Measurements from ENCODE around the gene NR3C1. TPM values are rescaled to one million over a fixed set of nuclear protein-coding genes. Genes with fewer than 3 reads are reported as not detected.
"Not testable (repeated sequence)": the region's sequence is repeated elsewhere in the genome, so short reads cannot be mapped to it uniquely, and the experiment has no call there.

The NR3C1 gene
- total RNA-seq, 2 experiments from 2014 or later, result 54.9 to 55.5 TPM

GRCh38 chr5:143322931-143323630 is 80.4 kb downstream of the NR3C1 start:
- DNase-seq; ATAC-seq; H3K27ac Mint-ChIP-seq; H3K27me3 Mint-ChIP-seq (ENCODE audit: low read depth); H3K4me3 Mint-ChIP-seq; POLR2A ChIA-PET; CTCF ChIA-PET: not testable (repeated sequence)
- Mint-ChIP-seq H3K9me3 (ENCODE audit: insufficient read depth) (peaks cover 17% of the 10 kb centered on the region), H3K4me1 (ENCODE audit: low read depth) (peaks cover 29% of the 10 kb centered on the region), H3K36me3 (ENCODE audit: low read depth) (peaks cover 57% of the 10 kb centered on the region)

GRCh38 chr5:143322176-143322575 is 81.3 kb downstream of the NR3C1 start:
- H3K4me1 Mint-ChIP-seq (ENCODE audit: low read depth), result peaks cover 29% of the 10 kb centered on the region

GRCh38 chr5:143319437-143320227 is 83.9 kb downstream of the NR3C1 start:
- DNase-seq (no peak), ATAC-seq (no peak)
- peaks cover under 1% of the 10 kb centered on the region for H3K9me3 Mint-ChIP-seq (ENCODE audit: insufficient read depth)
- POLR2A ChIA-PET, result no interaction called here
- H3K36me3 Mint-ChIP-seq (ENCODE audit: low read depth), result peaks cover 47% of the 10 kb centered on the region
- no peak overlapping the region for H3K27ac Mint-ChIP-seq
- H3K4me3 Mint-ChIP-seq, result no peak overlapping the region
- H3K27me3 Mint-ChIP-seq (ENCODE audit: low read depth), result no peaks in the 10 kb centered on the region
- CTCF ChIA-PET, result interaction anchor here (0.6 kb wide), 1 partner anchor 78 kb away, joined by 3 read pairs; no protein-coding TSS in a partner anchor
- peaks cover 25% of the 10 kb centered on the region for H3K4me1 Mint-ChIP-seq (ENCODE audit: low read depth)

More at GRCh38 chr5:143322176-143322575, 81.3 kb downstream of the NR3C1 start:
- ATAC-seq (no peak), DNase-seq (no peak)
- CTCF ChIA-PET, result no interaction called here
- H3K27ac Mint-ChIP-seq, result no peak overlapping the region
- H3K4me3 Mint-ChIP-seq, result no peak overlapping the region
- POLR2A ChIA-PET, result no interaction called here
- no peaks in the 10 kb centered on the region for H3K27me3 Mint-ChIP-seq (ENCODE audit: low read depth)
- H3K9me3 Mint-ChIP-seq (ENCODE audit: insufficient read depth), result peaks cover 11% of the 10 kb centered on the region
- H3K36me3 Mint-ChIP-seq (ENCODE audit: low read depth), result peaks cover 54% of the 10 kb centered on the region

- H3K4me3 Mint-ChIP-seq, result no peak overlapping the region
- ChIA-PET POLR2A (no interaction called here), CTCF (no interaction called here)
- no peaks in the 10 kb centered on the region for H3K9me3 Mint-ChIP-seq (ENCODE audit: insufficient read depth)
- no peaks in the 10 kb centered on the region for H3K27me3 Mint-ChIP-seq (ENCODE audit: low read depth)
- peaks cover 21% of the 10 kb centered on the region for H3K4me1 Mint-ChIP-seq (ENCODE audit: low read depth)
- ATAC-seq, result no peak
- H3K27ac Mint-ChIP-seq, result no peak overlapping the region
- H3K36me3 Mint-ChIP-seq (ENCODE audit: low read depth), result peaks cover 42% of the 10 kb centered on the region
- no peak for DNase-seq
These were observed 84.7 kb downstream of the NR3C1 start for GRCh38 chr5:143318833-143319232.

- Mint-ChIP-seq H3K4me1 (ENCODE audit: low read depth) (peaks cover 21% of the 10 kb centered on the region), H3K4me3 (no peak overlapping the region), H3K36me3 (ENCODE audit: low read depth) (peaks cover 43% of the 10 kb centered on the region), H3K27me3 (ENCODE audit: low read depth) (no peaks in the 10 kb centered on the region), H3K9me3 (ENCODE audit: insufficient read depth) (no peaks in the 10 kb centered on the region), H3K27ac (no peak overlapping the region)
- CTCF ChIA-PET, result no interaction called here
- POLR2A ChIA-PET, result no interaction called here
- no peak for ATAC-seq
- DNase-seq, result no peak
These were observed 85.2 kb downstream of the NR3C1 start for GRCh38 chr5:143318270-143318669.

- Mint-ChIP-seq H3K27me3 (ENCODE audit: low read depth) (no peaks in the 10 kb centered on the region), H3K4me1 (ENCODE audit: low read depth) (peaks cover 10% of the 10 kb centered on the region), H3K4me3 (no peak overlapping the region), H3K36me3 (ENCODE audit: low read depth) (peaks cover 41% of the 10 kb centered on the region), H3K27ac (no peak overlapping the region), H3K9me3 (ENCODE audit: insufficient read depth) (no peaks in the 10 kb centered on the region)
- ATAC-seq, result no peak
- ChIA-PET POLR2A (no interaction called here), CTCF (no interaction called here)
- no peak for DNase-seq
These were observed 86.4 kb downstream of the NR3C1 start for GRCh38 chr5:143316844-143317631.

GRCh38 chr5:143316337-143316736 is 87.1 kb downstream of the NR3C1 start:
- CTCF ChIA-PET, result no interaction called here
- DNase-seq (no peak), ATAC-seq (no peak)
- H3K36me3 Mint-ChIP-seq (ENCODE audit: low read depth), result peaks cover 44% of the 10 kb centered on the region
- H3K27ac Mint-ChIP-seq, result no peak overlapping the region
- no peak overlapping the region for H3K4me3 Mint-ChIP-seq
- POLR2A ChIA-PET, result no interaction called here
- peaks cover 10% of the 10 kb centered on the region for H3K4me1 Mint-ChIP-seq (ENCODE audit: low read depth)
- H3K9me3 Mint-ChIP-seq (ENCODE audit: insufficient read depth), result no peaks in the 10 kb centered on the region
- no peaks in the 10 kb centered on the region for H3K27me3 Mint-ChIP-seq (ENCODE audit: low read depth)

- DNase-seq, result no peak
- ATAC-seq, result no peak
- peaks cover 10% of the 10 kb centered on the region for H3K4me1 Mint-ChIP-seq (ENCODE audit: low read depth)
- ChIA-PET CTCF (no interaction called here), POLR2A (no interaction called here)
- H3K4me3 Mint-ChIP-seq, result no peak overlapping the region
- H3K27ac Mint-ChIP-seq, result no peak overlapping the region
- no peaks in the 10 kb centered on the region for H3K27me3 Mint-ChIP-seq (ENCODE audit: low read depth)
- peaks cover 46% of the 10 kb centered on the region for H3K36me3 Mint-ChIP-seq (ENCODE audit: low read depth)
- H3K9me3 Mint-ChIP-seq (ENCODE audit: insufficient read depth), result no peaks in the 10 kb centered on the region
These were observed 87.6 kb downstream of the NR3C1 start for GRCh38 chr5:143315929-143316328.

- Mint-ChIP-seq H3K4me3 (no peak overlapping the region), H3K36me3 (ENCODE audit: low read depth) (peaks cover 45% of the 10 kb centered on the region), H3K9me3 (ENCODE audit: insufficient read depth) (no peaks in the 10 kb centered on the region), H3K27ac (no peak overlapping the region), H3K4me1 (ENCODE audit: low read depth) (peaks cover 12% of the 10 kb centered on the region), H3K27me3 (ENCODE audit: low read depth) (no peaks in the 10 kb centered on the region)
- POLR2A ChIA-PET, result no interaction called here
- no peak for DNase-seq
- CTCF ChIA-PET, result no interaction called here
- ATAC-seq, result no peak
These were observed 88.3 kb downstream of the NR3C1 start for GRCh38 chr5:143315214-143315613.

- ChIA-PET CTCF (no interaction called here), POLR2A (no interaction called here)
- Mint-ChIP-seq H3K27me3 (ENCODE audit: low read depth) (no peaks in the 10 kb centered on the region), H3K27ac (no peak overlapping the region), H3K9me3 (ENCODE audit: insufficient read depth) (no peaks in the 10 kb centered on the region), H3K4me1 (ENCODE audit: low read depth) (peaks cover 12% of the 10 kb centered on the region), H3K36me3 (ENCODE audit: low read depth) (peaks cover 51% of the 10 kb centered on the region), H3K4me3 (no peak overlapping the region)
- DNase-seq, result no peak
- no peak for ATAC-seq
These were observed 88.8 kb downstream of the NR3C1 start for GRCh38 chr5:143314659-143315058.

- no peak overlapping the region for H3K4me3 Mint-ChIP-seq
- no peaks in the 10 kb centered on the region for H3K9me3 Mint-ChIP-seq (ENCODE audit: insufficient read depth)
- DNase-seq (no peak), ATAC-seq (no peak)
- no peaks in the 10 kb centered on the region for H3K27me3 Mint-ChIP-seq (ENCODE audit: low read depth)
- ChIA-PET POLR2A (no interaction called here), CTCF (no interaction called here)
- no peak overlapping the region for H3K27ac Mint-ChIP-seq
- H3K36me3 Mint-ChIP-seq (ENCODE audit: low read depth), result peaks cover 56% of the 10 kb centered on the region
- H3K4me1 Mint-ChIP-seq (ENCODE audit: low read depth), result peaks cover 12% of the 10 kb centered on the region
These were observed 89.4 kb downstream of the NR3C1 start for GRCh38 chr5:143314099-143314498.

GRCh38 chr5:143313298-143313852 is 90.1 kb downstream of the NR3C1 start:
- ATAC-seq (no peak), DNase-seq (no peak)
- Mint-ChIP-seq H3K9me3 (ENCODE audit: insufficient read depth) (no peaks in the 10 kb centered on the region), H3K4me1 (ENCODE audit: low read depth) (peaks cover 12% of the 10 kb centered on the region), H3K36me3 (ENCODE audit: low read depth) (peaks cover 62% of the 10 kb centered on the region), H3K27ac (no peak overlapping the region), H3K4me3 (no peak overlapping the region), H3K27me3 (ENCODE audit: low read depth) (no peaks in the 10 kb centered on the region)
- CTCF ChIA-PET, result no interaction called here
- POLR2A ChIA-PET, result interaction anchor here (0.5 kb wide), 1 partner anchor 141 kb away, joined by 3 read pairs; no protein-coding TSS in a partner anchor
